CD14-positive monocyte (primary cell): Measurements from ENCODE around the gene TMEM80. TPM values are rescaled to one million over a fixed set of nuclear protein-coding genes. Genes with fewer than 3 reads are reported as not detected.

Experiments used
- DNase-seq, 3 donors: peaks; one replicate each; pipeline ENCODE4 v3.0.0-alpha.2; 2011 to 2022
- H2AFZ ChIP-seq: 2 replicates; pipeline ENCODE4 v1.6.0; 2012; ENCODE audit warnings: mild to moderate bottlenecking, low read depth, low read length, inconsistent platforms; ENCODE audit not compliant: insufficient read depth, poor library complexity, severe bottlenecking
- H3K27ac ChIP-seq, 2 donors: 1 replicate in 1 of 2; 2 replicates in 1 of 2; pipeline ENCODE4 v1.5.1; 2012 to 2013; ENCODE audit warnings: low read length in 2 of 2, control low read depth in 1 of 2, inconsistent platforms in 1 of 2, low read depth in 1 of 2, mild to moderate bottlenecking in 1 of 2
- H3K27me3 ChIP-seq, 2 donors: one replicate each; pipeline versions ENCODE4 v1.6.0 to v1.6.1; 2011 to 2013; ENCODE audit warnings: low read length in 2 of 2; ENCODE audit not compliant: control insufficient read depth in 2 of 2, insufficient read depth in 2 of 2
- H3K36me3 ChIP-seq, 2 donors: replicated peaks in 1 of 2; 1 replicate in 1 of 2; 2 replicates in 1 of 2; pipeline versions ENCODE4 v1.5.1 to v1.6.1; 2012 to 2013; ENCODE audit warnings: low read length in 2 of 2, control low read depth in 1 of 2, inconsistent platforms in 1 of 2, mild to moderate bottlenecking in 1 of 2; ENCODE audit not compliant: insufficient read depth in 2 of 2, control insufficient read depth in 1 of 2
- H3K4me1 ChIP-seq, 2 donors: 1 replicate in 1 of 2; 2 replicates in 1 of 2; pipeline versions ENCODE4 v1.5.1 to v1.6.1; 2012 to 2013; ENCODE audit warnings: low read length in 2 of 2, control low read depth in 1 of 2, inconsistent platforms in 1 of 2, mild to moderate bottlenecking in 1 of 2, moderate library complexity in 1 of 2; ENCODE audit not compliant: insufficient read depth in 2 of 2, control insufficient read depth in 1 of 2
- H3K4me2 ChIP-seq: replicated peaks from 2 replicates; pipeline ENCODE3; 2012; ENCODE audit warnings: low read length, moderate library complexity, mild to moderate bottlenecking; ENCODE audit not compliant: poor library complexity, severe bottlenecking; ENCODE audit errors: extremely low read depth
- H3K4me3 ChIP-seq, 3 experiments: fragments of 200-600 bp in 1 of 3; sonication (generic) in 1 of 3; replicated peaks in 1 of 3; 1 replicate in 2 of 3; 2 replicates in 1 of 3; pipeline ENCODE4 v1.5.1; 2011 to 2013; ENCODE audit warnings: low read length in 3 of 3, mild to moderate bottlenecking in 3 of 3, control low read depth in 2 of 3, low read depth in 2 of 3, inconsistent platforms in 1 of 3, moderate library complexity in 1 of 3
- H3K79me2 ChIP-seq: 2 replicates; pipeline ENCODE4 v1.6.0; 2012; ENCODE audit warnings: mild to moderate bottlenecking, control low read depth, inconsistent platforms, low read length, moderate library complexity; ENCODE audit not compliant: insufficient read depth
- H3K9ac ChIP-seq: 2 replicates; pipeline ENCODE4 v1.6.0; 2017; ENCODE audit warnings: low read length, mild to moderate bottlenecking; ENCODE audit not compliant: insufficient read depth, poor library complexity, severe bottlenecking
- H3K9me3 ChIP-seq, 2 donors: replicated peaks in 1 of 2; 1 replicate in 1 of 2; 2 replicates in 1 of 2; pipeline versions ENCODE4 v1.5.1 to v1.6.1; 2012 to 2013; ENCODE audit warnings: low read length in 2 of 2, control low read depth in 1 of 2; ENCODE audit not compliant: control insufficient read depth in 1 of 2, insufficient read depth in 1 of 2
- H4K20me1 ChIP-seq: 2 replicates; pipeline ENCODE4 v1.6.0; 2012; ENCODE audit warnings: mild to moderate bottlenecking, low read length, control low read depth, moderate library complexity; ENCODE audit not compliant: insufficient read depth
- H3K27ac Mint-ChIP-seq, 7 donors: one replicate each; pipeline ENCODE4 v1.8.0; 2020; ENCODE audit warnings: mild to moderate bottlenecking in 7 of 7, mixed read lengths in 7 of 7, moderate library complexity in 6 of 7, inconsistent platforms in 2 of 7
- H3K27me3 Mint-ChIP-seq, 3 donors: one replicate each; pipeline ENCODE4 v1.8.0; 2021 to 2022; ENCODE audit warnings: low read depth in 3 of 3, mild to moderate bottlenecking in 3 of 3, mixed read lengths in 3 of 3, moderate library complexity in 3 of 3, inconsistent platforms in 1 of 3
- H3K36me3 Mint-ChIP-seq, 2 donors: one replicate each; pipeline ENCODE4 v1.8.0; 2020; ENCODE audit warnings: mixed read lengths in 2 of 2, inconsistent platforms in 1 of 2, mild to moderate bottlenecking in 1 of 2
- H3K4me1 Mint-ChIP-seq: one replicate; pipeline ENCODE4 v1.8.0; 2020; ENCODE audit warnings: mild to moderate bottlenecking, mixed read lengths
- H3K4me3 Mint-ChIP-seq, 2 donors: one replicate each; pipeline ENCODE4 v1.8.0; 2020; ENCODE audit warnings: mild to moderate bottlenecking in 2 of 2, mixed read lengths in 2 of 2, moderate library complexity in 1 of 2
- H3K9me3 Mint-ChIP-seq, 7 donors: one replicate each; pipeline ENCODE4 v1.8.0; 2020 to 2022; ENCODE audit warnings: mixed read lengths in 7 of 7, mild to moderate bottlenecking in 6 of 7, moderate library complexity in 6 of 7, inconsistent platforms in 2 of 7
- WGBS: methylation state at CpG from one replicate; pipeline ENCODE4 v1.1.5; 2013; ENCODE audit warnings: missing lambda C conversion rate; ENCODE audit not compliant: insufficient coverage; 5-methylcytosine and 5-hydroxymethylcytosine counted together
- intact Hi-C, 2 donors: fragments of 100-400 bp; cut with micrococcal nuclease; formaldehyde crosslinking; loops; one replicate each; pipeline versions ENCODE4 v1.15.0 to v1.15.1; 2023
- polyA plus RNA-seq, 3 donors: library from polyadenylated mRNA; depleted of rRNA in 1 of 3; unstranded in 2 of 3; stranded (reverse) in 1 of 3; fragments of 300-500 nt in 2 of 3; fragments of >200 nt in 1 of 3; fragmentation: Illumina TruSeq in 2 of 3; gene quantifications; 1 replicate in 2 of 3; 2 replicates in 1 of 3; pipeline ENCODE4 v1.2.3, GENCODE V29; 2012 to 2021
- TF ChIP-seq, protein P1 (sequence below): fragments of 200-600 bp; IDR thresholded peaks from one replicate; pipeline ENCODE4 v1.8.0; 2022; ENCODE audit warnings: antibody characterized with exemption, mild to moderate bottlenecking

Gene TMEM80
- polyA plus RNA-seq, 3 donors, result 31.6 to 69.4 (median 37.3) TPM

DNA sequence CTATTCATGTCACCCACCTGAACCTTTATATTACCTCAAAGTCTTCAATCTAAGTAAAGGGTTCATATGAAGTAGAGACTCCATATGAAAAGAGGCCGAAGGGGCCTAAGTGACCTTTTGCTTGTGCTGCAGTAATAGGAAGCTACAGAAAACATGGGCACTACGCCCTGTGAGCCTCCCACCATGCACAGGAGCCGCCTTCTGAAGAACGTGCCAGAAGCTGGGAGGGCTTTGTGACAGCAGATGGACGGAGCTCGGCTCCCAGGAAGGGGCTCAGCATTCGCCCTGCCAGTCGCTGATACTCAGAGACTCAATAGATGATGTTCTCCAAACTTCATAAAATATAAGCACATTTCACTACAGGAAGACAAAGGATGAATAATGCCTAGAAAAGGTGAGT lies 21.8 kb upstream of the TMEM80 start:
- H2AFZ ChIP-seq, result no peak overlapping the region
- peaks cover 45 to 93% of the 10 kb centered on the region in 2 donors for H3K36me3 Mint-ChIP-seq

DNA sequence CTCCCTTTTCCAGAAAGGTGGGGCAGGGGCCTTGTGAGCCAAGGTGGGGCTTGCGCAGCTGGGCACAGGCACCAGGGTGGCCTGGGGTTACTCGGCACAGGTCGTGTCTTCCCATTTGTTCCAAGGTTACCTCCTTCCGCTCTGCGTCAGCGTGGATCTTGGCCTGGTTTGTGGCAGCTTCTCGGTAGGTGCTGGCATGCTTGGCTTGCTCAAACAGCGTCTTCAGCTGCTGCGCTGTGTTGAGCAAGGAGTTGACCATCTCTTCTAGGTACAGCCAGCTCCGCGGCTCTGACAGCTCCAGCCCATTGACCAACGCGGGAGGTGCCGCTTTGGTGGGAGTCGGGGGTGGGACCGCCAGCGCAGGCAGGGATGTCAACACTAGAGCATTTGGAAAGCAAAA lies 21.2 kb upstream of the TMEM80 start:
- Mint-ChIP-seq H3K4me1 (no peaks in the 10 kb centered on the region), H3K9me3 (no peaks in the 10 kb centered on the region), H3K27ac (no peak overlapping the region), H3K4me3 (no peak overlapping the region), H3K36me3 (peaks cover 49 to 93% of the 10 kb centered on the region in 2 donors), H3K27me3 (no peaks in the 10 kb centered on the region)
- H3K9ac ChIP-seq, result no peak overlapping the region
- 88% methylated on average over 14 of the region's 17 CpGs for WGBS
- no peak overlapping the region for H3K27ac ChIP-seq
- H3K4me2 ChIP-seq, result no peak overlapping the region
- TF ChIP-seq, protein P1, sequence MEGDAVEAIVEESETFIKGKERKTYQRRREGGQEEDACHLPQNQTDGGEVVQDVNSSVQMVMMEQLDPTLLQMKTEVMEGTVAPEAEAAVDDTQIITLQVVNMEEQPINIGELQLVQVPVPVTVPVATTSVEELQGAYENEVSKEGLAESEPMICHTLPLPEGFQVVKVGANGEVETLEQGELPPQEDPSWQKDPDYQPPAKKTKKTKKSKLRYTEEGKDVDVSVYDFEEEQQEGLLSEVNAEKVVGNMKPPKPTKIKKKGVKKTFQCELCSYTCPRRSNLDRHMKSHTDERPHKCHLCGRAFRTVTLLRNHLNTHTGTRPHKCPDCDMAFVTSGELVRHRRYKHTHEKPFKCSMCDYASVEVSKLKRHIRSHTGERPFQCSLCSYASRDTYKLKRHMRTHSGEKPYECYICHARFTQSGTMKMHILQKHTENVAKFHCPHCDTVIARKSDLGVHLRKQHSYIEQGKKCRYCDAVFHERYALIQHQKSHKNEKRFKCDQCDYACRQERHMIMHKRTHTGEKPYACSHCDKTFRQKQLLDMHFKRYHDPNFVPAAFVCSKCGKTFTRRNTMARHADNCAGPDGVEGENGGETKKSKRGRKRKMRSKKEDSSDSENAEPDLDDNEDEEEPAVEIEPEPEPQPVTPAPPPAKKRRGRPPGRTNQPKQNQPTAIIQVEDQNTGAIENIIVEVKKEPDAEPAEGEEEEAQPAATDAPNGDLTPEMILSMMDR, result no peak
- H2AFZ ChIP-seq, result no peak overlapping the region
- no peaks in the 10 kb centered on the region for H3K79me2 ChIP-seq
- no peak overlapping the region for H3K4me3 ChIP-seq
- H3K27me3 ChIP-seq, result no peaks in the 10 kb centered on the region
- H4K20me1 ChIP-seq, result no peaks in the 10 kb centered on the region
- H3K4me1 ChIP-seq, result no peaks in the 10 kb centered on the region
- intact Hi-C loops, result no loop called here
- H3K9me3 ChIP-seq, result no peaks in the 10 kb centered on the region
- DNase-seq, result no peak
- H3K36me3 ChIP-seq, result peaks cover 48 to 68% of the 10 kb centered on the region in 2 donors

More for the DNA sequence above, 21.8 kb upstream of the TMEM80 start:
- DNase-seq, result no peak
- H3K9ac ChIP-seq, result no peak overlapping the region
- TF ChIP-seq, protein P1, result no peak
- Mint-ChIP-seq H3K4me1 (no peaks in the 10 kb centered on the region), H3K27ac (peak overlapping the region in 1 of 7 donors; percentile 12), H3K27me3 (no peaks in the 10 kb centered on the region), H3K9me3 (no peaks in the 10 kb centered on the region), H3K4me3 (no peak overlapping the region)
- H4K20me1 ChIP-seq, result no peaks in the 10 kb centered on the region
- intact Hi-C loops, result no loop called here
- no peaks in the 10 kb centered on the region for H3K79me2 ChIP-seq
- no peak overlapping the region for H3K4me2 ChIP-seq
- H3K27ac ChIP-seq, result no peak overlapping the region
- no peaks in the 10 kb centered on the region for H3K9me3 ChIP-seq
- H3K27me3 ChIP-seq, result no peaks in the 10 kb centered on the region
- H3K4me1 ChIP-seq, result no peaks in the 10 kb centered on the region
- WGBS, result 93% methylated on average over 3 of the region's 8 CpGs
- H3K4me3 ChIP-seq, result no peak overlapping the region
- peaks cover 46 to 63% of the 10 kb centered on the region in 2 donors for H3K36me3 ChIP-seq
